Endothelial cell of umbilical vein (primary cell): Measurements from ENCODE around the gene TPO.

Source experiments
- CTCF ChIP-seq, 2 donors: IDR thresholded peaks; 1 replicate in 1 of 2; 2 replicates in 1 of 2; pipeline ENCODE4 v1.5.1; 2011; ENCODE audit warnings: low read length in 2 of 2, mild to moderate bottlenecking in 2 of 2, moderate library complexity in 2 of 2, control low read depth in 1 of 2, inconsistent platforms in 1 of 2, low read depth in 1 of 2; ENCODE audit not compliant: insufficient read depth in 1 of 2; ENCODE audit errors: extremely low read depth in 1 of 2
- POLR2A ChIP-seq: IDR thresholded peaks from 2 replicates; pipeline ENCODE4 v1.6.1; 2012; ENCODE audit warnings: low read depth, mild to moderate bottlenecking, control low read depth, low read length

GRCh38 chr2:1588978-1589621 lies 175.8 kb downstream of the TPO start:
- TF ChIP-seq CTCF (IDR thresholded peaks at IDR 0.05; ENCODE audit: extremely low read depth in 1 of 2, insufficient read depth in 1 of 2, low read depth in 1 of 2, low read length in 2 of 2) (peak; percentile 1 to 3), POLR2A (no peak)
